GM03348 (cell line): ENCODE measurements around the gene INTS13.
"Not testable (repeated sequence)": the region's sequence is repeated elsewhere in the genome, so short reads cannot be mapped to it uniquely, and the experiment has no call there.

ENCODE experiments used
- DNase-seq: peaks from one replicate; pipeline ENCODE4 v3.0.0; 2012; ENCODE audit warnings: low spot score

Gene INTS13

DNA sequence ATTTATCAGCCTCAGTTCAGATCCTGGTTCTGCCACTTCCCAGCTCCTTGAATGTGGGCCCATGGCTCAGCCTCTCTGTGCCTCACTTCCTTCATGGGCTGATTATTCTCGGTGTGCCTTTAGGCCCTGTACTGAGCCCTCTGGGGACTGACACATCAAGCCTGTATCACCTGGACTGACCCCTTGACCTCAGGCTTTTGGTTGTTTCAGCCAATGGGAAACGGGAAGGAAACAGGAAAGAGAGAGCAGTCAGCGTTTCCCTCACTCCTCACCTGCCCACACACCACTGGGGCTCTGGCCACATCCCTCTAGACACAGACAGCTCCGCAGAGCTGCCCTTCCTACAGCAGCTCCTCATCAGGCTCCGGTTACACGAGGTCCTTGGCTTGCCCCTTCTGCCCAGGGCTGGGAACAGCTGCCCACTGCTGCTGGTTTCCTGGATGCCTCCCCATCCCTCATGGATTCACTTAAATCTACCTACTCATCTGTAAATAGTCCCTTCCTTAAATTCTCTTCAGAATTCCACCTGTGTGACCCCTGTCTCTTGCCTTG lies 67.8 kb downstream of the INTS13 start:
- DNase-seq, result no peak

DNA sequence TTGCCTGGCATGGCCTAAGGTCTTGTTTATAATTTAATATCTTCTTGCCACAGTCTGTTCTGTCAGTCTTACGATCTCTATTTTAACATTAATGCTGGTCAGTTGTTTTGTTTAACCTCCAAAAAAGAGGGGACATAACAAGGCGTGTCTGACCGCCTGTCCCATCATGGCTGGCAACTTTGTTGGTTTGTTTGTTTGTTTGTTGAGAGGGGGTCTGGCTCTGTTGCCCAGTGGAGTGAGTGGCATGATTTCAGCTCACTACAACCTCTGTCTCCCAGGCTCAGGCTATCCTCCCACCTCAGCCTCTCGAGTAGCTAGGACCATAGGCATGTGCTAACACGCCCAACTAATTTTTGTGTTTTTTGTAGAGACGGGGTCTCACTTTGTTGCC lies 68.7 kb downstream of the INTS13 start:
- DNase-seq, result no peak

DNA sequence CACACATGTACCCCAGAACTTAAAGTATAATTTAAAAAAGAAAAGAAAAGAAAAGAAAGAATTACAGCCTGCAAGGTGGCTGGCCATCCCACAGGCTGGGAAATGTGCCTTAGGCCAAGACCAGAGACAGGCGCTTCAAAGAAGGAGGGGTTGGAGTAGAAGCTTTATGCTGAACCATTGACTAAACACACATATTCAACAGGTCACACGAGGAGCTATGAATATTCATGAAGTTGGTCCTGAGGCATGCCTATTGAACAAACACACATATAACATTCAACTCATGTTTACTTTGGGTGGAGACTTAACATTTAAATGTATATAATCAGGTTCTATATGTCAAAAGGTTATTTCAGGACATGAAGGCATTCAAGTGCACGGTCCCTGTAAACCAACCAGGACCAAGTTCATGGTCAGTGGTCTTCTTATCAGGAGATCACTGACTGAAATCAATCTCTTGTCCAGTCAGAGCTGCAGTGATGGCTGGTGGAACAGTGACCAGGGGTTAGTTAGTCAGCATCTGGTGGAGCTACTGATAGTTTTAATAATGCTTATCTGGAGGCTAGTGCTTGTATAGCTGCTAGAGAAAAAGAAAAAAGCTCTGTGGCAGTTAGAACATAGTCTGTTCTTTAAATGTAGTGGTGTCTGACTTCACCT lies 69.2 kb downstream of the INTS13 start:
- no peak for DNase-seq

DNA sequence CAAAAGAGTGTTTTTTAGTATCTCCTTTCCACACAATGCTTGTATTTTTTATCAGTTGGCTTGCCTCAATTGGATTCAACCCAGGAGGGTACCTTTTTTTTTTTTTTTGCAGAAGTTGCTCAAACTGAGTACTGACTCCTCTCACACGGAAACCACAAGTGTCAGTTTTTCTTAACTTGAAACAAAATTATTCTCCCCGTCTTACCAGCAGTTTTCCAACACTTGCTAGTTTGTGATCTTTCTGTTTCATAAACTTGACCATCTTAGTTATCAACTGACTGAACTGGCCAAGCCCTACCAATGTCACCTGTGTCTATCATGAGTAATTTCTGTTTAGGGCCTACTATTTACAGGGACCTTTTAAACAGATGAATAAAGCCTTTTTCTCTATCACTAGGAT lies 70.7 kb downstream of the INTS13 start:
- DNase-seq, result no peak

DNA sequence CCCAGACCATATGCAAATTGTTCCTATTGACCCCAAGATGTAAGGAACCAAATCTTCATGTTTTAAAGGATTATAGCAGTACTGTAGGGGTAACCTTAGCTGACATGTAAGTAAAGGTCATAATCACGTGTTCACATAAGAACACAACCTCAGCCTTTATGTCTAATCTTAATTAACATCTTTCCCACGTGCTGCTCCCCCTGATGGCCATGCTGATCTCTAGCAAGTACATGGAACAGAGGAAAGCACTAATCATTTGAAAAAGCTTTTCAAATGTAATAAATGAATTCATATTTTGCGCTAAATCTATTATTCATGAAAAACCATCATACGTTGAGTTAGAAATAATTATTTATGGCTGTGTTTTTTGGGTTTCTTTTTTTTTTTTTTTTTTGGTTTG lies 74.3 kb downstream of the INTS13 start:
- no peak for DNase-seq

DNA sequence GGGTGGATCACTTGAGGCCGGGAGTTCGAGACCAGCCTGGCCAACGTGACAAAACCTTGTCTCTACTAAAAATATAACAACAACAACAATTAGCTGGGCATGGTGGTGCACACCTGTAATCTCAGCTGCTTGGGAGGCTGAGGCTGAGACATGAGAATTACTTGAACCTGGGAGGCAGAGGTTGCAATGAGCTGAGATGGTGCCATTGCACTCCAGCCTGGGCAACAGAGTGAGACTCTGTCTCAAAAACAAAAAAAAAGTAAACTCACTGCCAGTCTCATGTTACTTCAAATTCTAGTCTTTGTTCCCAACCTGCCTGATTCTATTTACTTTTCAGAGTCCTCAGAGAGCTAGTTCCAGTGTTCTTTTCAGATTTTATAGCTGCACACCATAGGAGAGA lies 75.0 kb downstream of the INTS13 start:
- DNase-seq, result not testable (repeated sequence)

DNA sequence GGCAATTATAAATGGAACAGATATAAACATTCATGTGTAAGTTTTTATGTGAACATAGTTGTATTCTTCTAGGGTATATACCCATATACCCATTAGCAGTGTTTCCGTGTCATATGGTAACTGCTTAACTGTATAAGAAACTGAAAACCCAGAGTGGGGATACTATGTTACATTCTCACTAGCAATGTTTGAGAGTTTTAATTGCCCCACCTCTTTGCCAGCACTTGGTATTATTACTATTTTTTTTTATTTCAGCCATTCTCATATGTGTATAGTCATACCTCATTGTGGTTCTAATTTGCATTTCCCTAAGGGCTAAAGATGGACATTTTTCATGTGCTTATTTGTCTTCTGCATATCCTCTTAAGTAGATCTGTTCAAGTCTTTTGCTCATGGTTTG lies 76.1 kb downstream of the INTS13 start:
- no peak for DNase-seq

DNA sequence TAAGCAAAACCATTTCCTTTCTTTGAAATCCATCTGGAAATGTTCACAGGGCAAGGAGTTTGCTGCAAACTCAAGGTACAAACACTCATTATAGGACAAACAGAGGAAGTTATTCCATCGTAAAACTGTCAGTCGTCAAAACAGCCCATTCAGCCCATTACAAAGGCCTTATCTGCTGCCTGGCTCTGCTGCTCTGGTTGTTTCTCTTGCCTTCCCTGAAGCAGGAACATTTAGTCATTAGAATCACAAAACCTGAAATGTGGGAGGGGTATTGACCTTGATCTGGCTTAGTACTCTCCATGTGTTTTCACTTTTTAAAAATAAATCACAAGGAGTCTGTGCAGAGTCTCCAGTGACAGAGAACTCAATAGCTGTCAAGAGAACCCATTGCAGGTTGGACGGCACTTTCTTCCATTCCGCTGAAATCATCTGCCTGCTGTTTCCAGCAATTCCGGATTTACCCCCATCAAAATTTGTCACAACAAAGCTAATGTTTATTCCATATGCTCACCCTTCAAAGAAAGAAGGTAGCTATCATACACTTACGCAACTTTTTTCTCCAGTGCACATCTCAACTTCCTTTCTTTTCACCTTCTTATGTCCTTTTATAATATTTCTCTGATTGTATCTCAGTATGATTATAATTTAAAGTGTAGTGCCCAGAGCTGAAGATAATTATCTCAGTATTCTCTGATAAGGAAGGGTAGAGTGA lies 80.2 kb downstream of the INTS13 start:
- DNase-seq, result no peak

DNA sequence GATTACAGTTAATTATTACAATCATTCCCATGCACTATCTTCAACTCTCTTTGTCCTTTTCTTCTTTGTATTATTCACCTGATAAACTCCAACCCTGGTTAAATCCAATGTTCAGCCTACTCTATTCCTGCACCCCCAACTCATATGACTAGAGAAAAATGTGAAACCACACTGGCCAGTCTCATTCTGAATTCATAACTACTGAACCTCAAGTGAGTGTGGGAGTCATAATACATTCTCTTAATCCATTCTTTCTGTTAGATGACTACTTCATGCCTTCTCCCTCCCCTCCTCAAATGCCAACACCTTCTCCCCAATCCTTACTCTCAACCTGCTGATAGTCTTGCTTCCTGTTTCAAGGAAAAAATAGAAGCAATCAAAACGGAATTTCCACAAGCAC lies 82.4 kb downstream of the INTS13 start:
- no peak for DNase-seq
